Measurements from ENCODE around the gene CFAP74. TPM values are rescaled to one million over a fixed set of nuclear protein-coding genes. Genes with fewer than 3 reads are reported as not detected.

CFAP74 gene
- total and polyA plus RNA-seq, 2 of the 13 experiments (the other 11 are each of a cell fraction or from before 2014, with no cell fraction given): 0.27 to 0.62 TPM

- TF ChIP-seq ZBTB21 (CRISPR knock-in tag; IDR thresholded peaks at IDR 0.05) (no peak), HMGA1 (CRISPR knock-in tag; conservative IDR thresholded peaks at IDR 0.05) (no peak), ZNF605 (CRISPR knock-in tag; IDR thresholded peaks at IDR 0.05) (peak; percentile 86), ZNF850 (CRISPR knock-in tag; conservative IDR thresholded peaks at IDR 0.05) (no peak), POGK (CRISPR knock-in tag; conservative IDR thresholded peaks at IDR 0.05) (0 out of 2 replicates have a peak, but pooled peaks have one; percentile 15), HMGXB3 (CRISPR knock-in tag; IDR thresholded peaks at IDR 0.05; ENCODE audit: borderline replicate concordance) (no peak), ZNF44 (CRISPR knock-in tag; IDR thresholded peaks at IDR 0.05) (peak; percentile 4; the same call in 1 of the 2 replicates), ZNF556 (CRISPR knock-in tag; IDR thresholded peaks at IDR 0.05; ENCODE audit: borderline replicate concordance) (no peak), HNF1A (IDR thresholded peaks at IDR 0.05; ENCODE audit: low read depth) (no peak), HNF1A (CRISPR knock-in tag; IDR thresholded peaks at IDR 0.05; ENCODE audit: borderline replicate concordance) (peak; percentile 35; the same call in 1 of the 2 replicates), ZNF782 (CRISPR knock-in tag; IDR thresholded peaks at IDR 0.05; ENCODE audit: borderline replicate concordance) (no peak), FOSL2 (CRISPR knock-in tag; IDR thresholded peaks at IDR 0.05) (peak; percentile 11; the same call in 1 of the 2 replicates), TCF7L2 (IDR thresholded peaks at IDR 0.05; ENCODE audit: low read depth, low read length) (no peak), SP2 (CRISPR knock-in tag; IDR thresholded peaks at IDR 0.05) (no peak), ZUFSP (CRISPR knock-in tag; IDR thresholded peaks at IDR 0.05; ENCODE audit: borderline replicate concordance) (no peak), ZNF761 (CRISPR knock-in tag; conservative IDR thresholded peaks at IDR 0.05) (peak; percentile 51; the same call in 1 of the 2 replicates), RFX1 (IDR thresholded peaks at IDR 0.05) (no peak)
Observed at GRCh38 chr1:1920608-1921458, 82.8 kb downstream of the CFAP74 start (continued).

Measured in HepG2 (cell line).